Measurements from ENCODE around the gene WIPF2. TPM values are rescaled to one million over a fixed set of nuclear protein-coding genes. Genes with fewer than 3 reads are reported as not detected.

Gene WIPF2
- total and polyA plus RNA-seq, 2 experiments from 2014 or later, result 9.2 TPM

- Mint-ChIP-seq H3K27me3 (ENCODE audit: insufficient read depth, low read depth, poor library complexity) (peaks cover 3% of the 10 kb centered on the region), H3K4me3 (no peak overlapping the region), H3K36me3 (ENCODE audit: low read depth) (peaks cover 49% of the 10 kb centered on the region), H3K9me3 (no peaks in the 10 kb centered on the region), H3K27ac (no peak overlapping the region), H3K4me1 (peaks cover 2% of the 10 kb centered on the region; the same call in 1 of the 3 replicates)
- Histone ChIP-seq H4K20me1 (replicated peaks; ENCODE audit: insufficient read depth) (no peaks in the 10 kb centered on the region; the same call in none of the 2 replicates), H3K4me3 (no peak overlapping the region), H3K36me3 (ENCODE audit: insufficient read depth) (peaks cover 23% of the 10 kb centered on the region), H3K4me2 (no peak overlapping the region), H3K4me1 (ENCODE audit: insufficient read depth) (no peaks in the 10 kb centered on the region), H2AFZ (no peak overlapping the region), H3F3A (replicated peaks; ENCODE audit: low read depth) (peaks cover 4% of the 10 kb centered on the region; the same call in 1 of the 2 replicates), H3K27me3 (ENCODE audit: insufficient read depth) (no peaks in the 10 kb centered on the region), H3K79me2 (replicated peaks; ENCODE audit: insufficient read depth) (peaks cover under 1% of the 10 kb centered on the region; the same call in 1 of the 2 replicates), H3K9me2 (ENCODE audit: insufficient read depth) (no peaks in the 10 kb centered on the region), H3K27ac (ENCODE audit: low read depth) (no peak overlapping the region)
- DNase-seq (ENCODE audit: low spot score) (no peak), ATAC-seq (no peak)
- TF ChIP-seq ETS1 (IDR thresholded peaks at IDR 0.05), result no peak
- TF ChIP-seq CTCF (conservative IDR thresholded peaks at IDR 0.05; ENCODE audit: low read depth in 2 of 2), result no peak
- no peak for TF ChIP-seq EZH2 (IDR thresholded peaks at IDR 0.05; ENCODE audit: low read depth, unreplicated experiment)
- TF ChIP-seq NANOG (IDR thresholded peaks at IDR 0.05; ENCODE audit: borderline replicate concordance), result no peak
- TF ChIP-seq ZNF331 (CRISPR knock-in tag; IDR thresholded peaks at IDR 0.05; ENCODE audit: low read depth), result no peak
- no peak for TF ChIP-seq CREB1 (CRISPR knock-in tag; IDR thresholded peaks at IDR 0.05; ENCODE audit: low read depth)
- no peak for TF ChIP-seq ZNF114 (CRISPR knock-in tag; IDR thresholded peaks at IDR 0.05)
- TF ChIP-seq REST (IDR thresholded peaks at IDR 0.05; ENCODE audit: unreplicated experiment), result no peak
- no peak for TF ChIP-seq ZNF462 (CRISPR knock-in tag; IDR thresholded peaks at IDR 0.05)
- TF ChIP-seq EZH2phosphoT487 (IDR thresholded peaks at IDR 0.05; ENCODE audit: unreplicated experiment), result no peak
- no peak for TF ChIP-seq JUNB (IDR thresholded peaks at IDR 0.05; ENCODE audit: unreplicated experiment)
- TF ChIP-seq POLR2AphosphoS5 (IDR thresholded peaks at IDR 0.05; ENCODE audit: low read depth), result no peak
- TF ChIP-seq STAT1 (IDR thresholded peaks at IDR 0.05; ENCODE audit: unreplicated experiment), result no peak
These were observed 40.4 kb downstream of the WIPF2 start for GRCh38 chr17:40259505-40259904.
